Stomach (tissue), 9 donors: ENCODE measurements around the gene ADCY6. TPM values are rescaled to one million over a fixed set of nuclear protein-coding genes. Genes with fewer than 3 reads are reported as not detected.

ENCODE experiments used
- DNase-seq, 2 donors: peaks; one replicate each; pipeline versions ENCODE4 v3.0.0 to v3.0.0-alpha.2; 2013 to 2019
- H3K27ac ChIP-seq, 5 donors: fragments of 200-600 bp in 4 of 5; sonication (generic) in 4 of 5; one replicate each; pipeline ENCODE4 v1.5.1; 2013 to 2019; ENCODE audit warnings: mild to moderate bottlenecking in 1 of 5, moderate library complexity in 1 of 5
- H3K27me3 ChIP-seq, 3 donors: fragments of 200-600 bp; sonication (generic); one replicate each; pipeline ENCODE4 v1.5.1; 2017 to 2019; ENCODE audit warnings: mixed run types in 1 of 3
- H3K36me3 ChIP-seq, 4 donors: fragments of 200-600 bp; sonication (generic); 1 replicate in 3 of 4; 2 replicates in 1 of 4; pipeline ENCODE4 v1.5.1; 2016 to 2019
- H3K4me1 ChIP-seq, 4 donors: fragments of 200-600 bp; sonication (generic); one replicate each; pipeline ENCODE4 v1.5.1; 2016 to 2019
- H3K4me3 ChIP-seq, 4 donors: fragments of 200-600 bp; sonication (generic) in 3 of 4; one replicate each; pipeline ENCODE4 v1.5.1; 2016 to 2019; ENCODE audit warnings: mild to moderate bottlenecking in 1 of 4
- H3K9me3 ChIP-seq, 4 donors: fragments of 200-600 bp; sonication (generic); one replicate each; pipeline ENCODE4 v1.5.1; 2016 to 2019
- CTCF ChIP-seq, 7 experiments: fragments of 450-650 bp in 4 of 7; fragments of 200-600 bp in 3 of 7; sonication (generic) in 3 of 7; IDR thresholded peaks; one replicate each; pipeline ENCODE4 v1.5.1; 2016 to 2019; ENCODE audit warnings: antibody characterized with exemption in 7 of 7, control low read depth in 2 of 7, mild to moderate bottlenecking in 1 of 7
- EP300 ChIP-seq: sonication (generic); formaldehyde crosslinking; IDR thresholded peaks from one replicate; pipeline ENCODE4 v1.6.1; 2017; ENCODE audit warnings: antibody characterized with exemption
- POLR2A ChIP-seq, 4 donors: fragments of 450-650 bp; IDR thresholded peaks; one replicate each; pipeline ENCODE4 v1.6.1; 2016; ENCODE audit warnings: antibody characterized with exemption in 4 of 4, control low read depth in 2 of 4, mild to moderate bottlenecking in 1 of 4, moderate library complexity in 1 of 4
- POLR2AphosphoS5 ChIP-seq, 3 donors: sonication (generic); formaldehyde crosslinking; IDR thresholded peaks; one replicate each; pipeline ENCODE4 v1.6.1; 2016; ENCODE audit warnings: antibody characterized with exemption in 3 of 3
- WGBS, 5 donors: extraction: QIAGEN DNeasy Blood & Tissue Kit in 3 of 5; methylation state at CpG; one replicate each; pipeline versions ENCODE4 v1.1.5 to v1.1.7; 2013 to 2018; 5-methylcytosine and 5-hydroxymethylcytosine counted together
- intact Hi-C: fragments of 100-400 bp; cut with DNase I; formaldehyde crosslinking; loops from one replicate; pipeline ENCODE4 v1.15.1; 2023; ENCODE audit warnings: low total_unique reads
- polyA plus RNA-seq, 3 donors: library from polyadenylated mRNA; stranded (reverse); fragments of 200-250 nt; gene quantifications; one replicate each; pipeline ENCODE4 v1.2.3, GENCODE V29; 2013
- total RNA-seq, 5 donors: library from RNA; depleted of rRNA; stranded (reverse); fragments of >200 nt; gene quantifications; one replicate each; pipeline versions ENCODE4 v1.1.0 to v1.2.3, GENCODE V29; 2014 to 2016
- donor health status: healthy with polysubstance abuse.
- donor health status: Bipolar disorder and iron deficiency.
- donor health status: healthy.

The ADCY6 gene
- total and polyA plus RNA-seq, 8 donors = 5.8 to 432 (median 41.3) TPM

GRCh38 chr12:48817873-48818830, 29.3 kb upstream of the ADCY6 start, which contains the start of gene CACNB3:
Gene CACNB3, plus strand, starts transcription at chr12:48818496. Its CDS starts 434 bp downstream, at chr12:48818930.
- peak within 1 kb of the TSS in 4 of 5 donors; percentile 30 to 71 (median 48) for H3K27ac ChIP-seq

DNA sequence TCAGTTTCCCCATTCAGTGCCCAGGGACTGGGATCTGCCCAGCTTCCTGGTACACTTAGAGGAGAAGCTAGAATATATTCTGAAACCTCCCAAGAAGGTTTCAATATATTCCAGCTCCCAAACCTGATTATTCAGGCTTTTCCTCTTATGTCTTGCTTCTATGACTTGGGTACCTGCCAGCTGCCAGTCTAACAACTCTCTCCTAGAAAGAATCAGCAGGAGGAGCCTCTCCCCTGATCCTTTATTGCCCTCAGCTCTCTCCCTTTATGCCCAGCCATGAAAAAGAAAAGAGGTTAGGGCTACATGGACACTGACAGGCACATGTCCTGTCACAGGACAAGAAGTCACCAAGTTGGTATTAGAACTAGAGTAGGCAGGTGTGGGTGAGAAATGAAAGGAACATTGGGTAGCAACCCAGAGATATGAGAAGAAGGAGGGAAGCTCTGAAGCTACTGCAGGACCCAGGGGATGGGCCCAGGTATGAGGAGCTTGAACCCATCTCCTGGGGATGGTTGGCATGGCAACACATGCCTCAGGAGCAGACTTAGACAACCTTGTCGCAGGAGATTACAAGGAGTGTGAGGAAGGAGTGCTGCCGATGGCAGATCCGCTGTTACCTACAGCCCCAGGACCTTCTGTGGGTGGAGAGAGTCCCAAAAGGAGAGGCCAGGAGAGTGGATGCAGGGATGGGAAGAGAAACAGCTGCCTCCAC, 27.4 kb upstream of the ADCY6 start:
- peak overlapping the region in 3 of 5 donors; percentile 89 to 93 (median 90) for H3K27ac ChIP-seq
- DNase-seq = peak; percentile 40 to 58
- H3K4me1 ChIP-seq = peaks cover 36 to 74% (median 48%) of the 10 kb centered on the region in 4 donors
- intact Hi-C loops = no loop called here
- H3K27me3 ChIP-seq = peaks cover 0 to 7% (median 0%) of the 10 kb centered on the region in 3 donors
- H3K4me3 ChIP-seq = peak overlapping the region; percentile 79 to 85 (median 80)
- H3K36me3 ChIP-seq = no peaks in the 10 kb centered on the region
- TF ChIP-seq EP300 (no peak), CTCF (IDR thresholded peaks at IDR 0.05) (no peak), POLR2A (IDR thresholded peaks at IDR 0.05) (no peak), POLR2AphosphoS5 (IDR thresholded peaks at IDR 0.05) (no peak)
- H3K9me3 ChIP-seq = no peaks in the 10 kb centered on the region
- 84 to 89% (median 86%) methylated on average over 3 of the region's 3 CpGs for WGBS, 5 donors

More at GRCh38 chr12:48817873-48818830, 29.3 kb upstream of the ADCY6 start, which contains the start of gene CACNB3:
- H3K27me3 ChIP-seq = peaks cover 0 to 7% (median 0%) of the 10 kb centered on the region in 3 donors
- DNase-seq = peak; percentile 74 to 91
- intact Hi-C loops = no loop called here
- H3K9me3 ChIP-seq = no peaks in the 10 kb centered on the region
- 0 to 1% (median 1%) methylated on average over 43 to 79 of the region's 79 CpGs for WGBS, 5 donors
- H3K4me3 ChIP-seq = peak within 1 kb of the TSS; percentile 64 to 89 (median 82)
- peaks cover 26 to 55% (median 46%) of the 10 kb centered on the region in 4 donors for H3K4me1 ChIP-seq
- H3K36me3 ChIP-seq = peaks cover 0 to 2% (median 0%) of the 10 kb centered on the region in 4 donors
- no peak for TF ChIP-seq EP300
- no peak for TF ChIP-seq POLR2A (IDR thresholded peaks at IDR 0.05)
- TF ChIP-seq POLR2AphosphoS5 (IDR thresholded peaks at IDR 0.05) = no peak
- no peak for TF ChIP-seq CTCF (IDR thresholded peaks at IDR 0.05)

- Histone ChIP-seq H3K9me3 (no peaks in the 10 kb centered on the region), H3K27ac (peak overlapping the region; percentile 80 to 93 (median 89)), H3K4me1 (peaks cover 44 to 82% (median 53%) of the 10 kb centered on the region in 4 donors), H3K27me3 (peaks cover 0 to 7% (median 0%) of the 10 kb centered on the region in 3 donors), H3K4me3 (peak overlapping the region; percentile 79 to 85 (median 80)), H3K36me3 (no peaks in the 10 kb centered on the region)
- peak; percentile 84 to 96 for DNase-seq
- TF ChIP-seq EP300 (no peak), POLR2A (IDR thresholded peaks at IDR 0.05) (peak in 1 of 4 donors; percentile 47), POLR2AphosphoS5 (IDR thresholded peaks at IDR 0.05) (peak in 2 of 3 donors; percentile 66 to 89)
- intact Hi-C loops = no loop called here
- WGBS, 5 donors = 1 to 3% (median 1%) methylated on average over 43 to 54 of the region's 54 CpGs
Observed at GRCh38 chr12:48815126-48816110, 26.5 kb upstream of the ADCY6 start.
